SU-DHL-6 (cell line): Measurements from ENCODE around the gene S100G.
"Not testable (repeated sequence)": the region's sequence is repeated elsewhere in the genome, so short reads cannot be mapped to it uniquely, and the experiment has no call there.

ENCODE experiments used
- EZH2phosphoT487 ChIP-seq: fragments of 200-600 bp; sonication (generic), shearing (Covaris generic); conservative IDR thresholded peaks from 2 replicates; pipeline ENCODE4 v1.6.1; 2018; ENCODE audit warnings: mild to moderate bottlenecking, antibody characterized with exemption, low read length, moderate library complexity, mixed read lengths
- TF ChIP-seq, protein P1 (sequence below): fragments of 200-600 bp; sonication (generic); IDR thresholded peaks from one replicate; pipeline ENCODE4 v1.5.1; 2017; ENCODE audit warnings: antibody characterized with exemption, mild to moderate bottlenecking, low read length, moderate library complexity; ENCODE audit not compliant: insufficient read depth, poor library complexity, severe bottlenecking

DNA sequence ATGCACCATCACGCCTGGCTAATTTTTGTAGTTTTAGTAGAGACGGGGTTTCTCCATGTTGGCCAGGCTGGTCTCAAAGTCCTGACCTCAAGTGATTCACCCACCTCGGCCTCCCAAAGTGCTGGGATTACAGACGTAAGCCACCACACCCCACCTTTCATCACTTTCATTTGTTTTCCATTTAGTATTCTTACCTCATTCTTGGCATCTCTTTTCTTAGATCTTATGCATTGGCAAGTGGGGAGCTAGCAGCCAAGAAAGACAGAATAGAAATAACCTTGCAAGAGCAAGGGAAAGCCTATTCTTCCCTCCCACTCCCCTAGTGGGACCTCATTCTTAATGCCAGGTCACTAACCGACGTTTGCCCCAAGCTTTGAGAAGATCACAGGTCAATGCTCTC, 21.4 kb upstream of the S100G start:
- TF ChIP-seq, protein P1, sequence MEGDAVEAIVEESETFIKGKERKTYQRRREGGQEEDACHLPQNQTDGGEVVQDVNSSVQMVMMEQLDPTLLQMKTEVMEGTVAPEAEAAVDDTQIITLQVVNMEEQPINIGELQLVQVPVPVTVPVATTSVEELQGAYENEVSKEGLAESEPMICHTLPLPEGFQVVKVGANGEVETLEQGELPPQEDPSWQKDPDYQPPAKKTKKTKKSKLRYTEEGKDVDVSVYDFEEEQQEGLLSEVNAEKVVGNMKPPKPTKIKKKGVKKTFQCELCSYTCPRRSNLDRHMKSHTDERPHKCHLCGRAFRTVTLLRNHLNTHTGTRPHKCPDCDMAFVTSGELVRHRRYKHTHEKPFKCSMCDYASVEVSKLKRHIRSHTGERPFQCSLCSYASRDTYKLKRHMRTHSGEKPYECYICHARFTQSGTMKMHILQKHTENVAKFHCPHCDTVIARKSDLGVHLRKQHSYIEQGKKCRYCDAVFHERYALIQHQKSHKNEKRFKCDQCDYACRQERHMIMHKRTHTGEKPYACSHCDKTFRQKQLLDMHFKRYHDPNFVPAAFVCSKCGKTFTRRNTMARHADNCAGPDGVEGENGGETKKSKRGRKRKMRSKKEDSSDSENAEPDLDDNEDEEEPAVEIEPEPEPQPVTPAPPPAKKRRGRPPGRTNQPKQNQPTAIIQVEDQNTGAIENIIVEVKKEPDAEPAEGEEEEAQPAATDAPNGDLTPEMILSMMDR, result not testable (repeated sequence)
- not testable (repeated sequence) for TF ChIP-seq EZH2phosphoT487
